Astrocyte (in vitro differentiated cells and primary cell): ENCODE measurements around the gene GALNT17. TPM values are rescaled to one million over a fixed set of nuclear protein-coding genes. Genes with fewer than 3 reads are reported as not detected.
"Not testable (repeated sequence)": the region's sequence is repeated elsewhere in the genome, so short reads cannot be mapped to it uniquely, and the experiment has no call there.

Source experiments
- DNase-seq: peaks from one replicate; pipeline ENCODE4 v3.0.0-alpha.2; 2010; ENCODE audit warnings: low read depth
- FAIRE-seq: peaks from 2 replicates; lab custom pipeline; 2011; peaks lifted over from hg19 to GRCh38; lab: Jason Lieb, UNC
- H2AFZ ChIP-seq: 2 replicates; pipeline ENCODE4 v1.6.0; 2012; ENCODE audit warnings: low read depth, low read length, inconsistent platforms
- H3K27ac ChIP-seq: 2 replicates; pipeline ENCODE4 v1.5.1; 2011; ENCODE audit warnings: low read depth, low read length, inconsistent platforms
- H3K27me3 ChIP-seq: 2 replicates; pipeline ENCODE4 v1.6.0; 2011; ENCODE audit warnings: low read length, inconsistent platforms; ENCODE audit not compliant: insufficient read depth
- H3K36me3 ChIP-seq: 2 replicates; pipeline ENCODE4 v1.5.1; 2011; ENCODE audit warnings: low read length, inconsistent platforms; ENCODE audit not compliant: insufficient read depth
- H3K4me1 ChIP-seq: 2 replicates; pipeline ENCODE4 v1.5.1; 2011; ENCODE audit warnings: low read length, inconsistent platforms; ENCODE audit not compliant: insufficient read depth
- H3K4me2 ChIP-seq: 2 replicates; pipeline ENCODE4 v1.6.0; 2012; ENCODE audit warnings: low read length, inconsistent platforms
- H3K4me3 ChIP-seq: 2 replicates; pipeline ENCODE4 v1.5.1; 2011; ENCODE audit warnings: low read depth, mild to moderate bottlenecking, low read length, inconsistent platforms; ENCODE audit not compliant: insufficient read depth
- H3K79me2 ChIP-seq: 2 replicates; pipeline ENCODE4 v1.6.0; 2012; ENCODE audit warnings: mild to moderate bottlenecking, low read length, inconsistent platforms; ENCODE audit not compliant: insufficient read depth
- H3K9ac ChIP-seq: 2 replicates; pipeline ENCODE4 v1.6.0; 2012; ENCODE audit warnings: mild to moderate bottlenecking, low read length, inconsistent platforms
- H3K9me3 ChIP-seq: 2 replicates; pipeline ENCODE4 v1.5.1; 2012; ENCODE audit warnings: low read depth, mild to moderate bottlenecking, low read length, inconsistent platforms; ENCODE audit not compliant: insufficient read depth
- H4K20me1 ChIP-seq: 2 replicates; pipeline ENCODE4 v1.6.0; 2012; ENCODE audit warnings: low read length, inconsistent platforms; ENCODE audit not compliant: insufficient read depth
- H3K27ac Mint-ChIP-seq: one replicate; pipeline ENCODE4 v1.8.0; 2021; ENCODE audit warnings: mild to moderate bottlenecking, mixed read lengths; ENCODE audit not compliant: unreplicated experiment
- H3K27me3 Mint-ChIP-seq: one replicate; pipeline ENCODE4 v1.8.0; 2021; ENCODE audit warnings: low read depth, mixed read lengths; ENCODE audit not compliant: unreplicated experiment
- H3K36me3 Mint-ChIP-seq: one replicate; pipeline ENCODE4 v1.8.0; 2021; ENCODE audit warnings: low read depth, mixed read lengths; ENCODE audit not compliant: unreplicated experiment
- H3K4me1 Mint-ChIP-seq: one replicate; pipeline ENCODE4 v1.8.0; 2021; ENCODE audit warnings: low read depth, mixed read lengths; ENCODE audit not compliant: unreplicated experiment
- H3K4me3 Mint-ChIP-seq: one replicate; pipeline ENCODE4 v1.8.0; 2021; ENCODE audit warnings: mild to moderate bottlenecking, moderate library complexity, mixed read lengths; ENCODE audit not compliant: unreplicated experiment
- H3K9me3 Mint-ChIP-seq: one replicate; pipeline ENCODE4 v1.8.0; 2021; ENCODE audit warnings: mild to moderate bottlenecking, mixed read lengths; ENCODE audit not compliant: unreplicated experiment
- EZH2 ChIP-seq: IDR thresholded peaks from 2 replicates; pipeline ENCODE4 v1.6.1; 2012; ENCODE audit warnings: mild to moderate bottlenecking, low read length, inconsistent platforms; ENCODE audit not compliant: insufficient read depth
- total RNA-seq: library from RNA; stranded (reverse); gene quantifications from 2 replicates; pipeline ENCODE4 v1.2.1, GENCODE V29; 2021
- TF ChIP-seq, protein P1 (sequence below): IDR thresholded peaks from 2 replicates; pipeline ENCODE4 v1.5.1; 2011; ENCODE audit warnings: low read depth, mild to moderate bottlenecking, inconsistent platforms, low read length, moderate library complexity; ENCODE audit not compliant: insufficient read depth

GALNT17 gene
- total RNA-seq, 1 donor from 2014 or later = 7.8 TPM

DNA sequence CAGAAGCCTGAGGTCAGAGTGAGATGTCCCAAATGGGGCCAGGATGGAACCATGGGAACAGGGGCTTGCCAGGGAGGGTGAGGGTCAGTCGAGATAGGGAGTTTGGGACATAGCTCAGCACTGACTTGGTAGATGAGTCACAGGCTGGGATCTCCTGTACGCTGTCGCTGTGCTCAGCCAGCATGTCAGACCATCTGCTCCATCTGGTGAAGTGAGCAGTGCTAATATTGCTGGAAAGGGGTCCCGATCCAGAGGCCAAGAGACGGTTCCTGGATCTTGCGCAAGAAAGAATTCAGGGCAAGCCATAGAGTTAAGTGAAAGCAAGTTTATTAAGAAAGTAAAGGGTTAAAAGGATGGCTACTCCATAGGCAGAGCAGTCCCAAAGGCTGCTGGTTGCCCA, 505.6 kb downstream of the GALNT17 start:
- Histone ChIP-seq H3K4me1 (peaks cover 27% of the 10 kb centered on the region), H3K36me3 (no peaks in the 10 kb centered on the region), H3K9ac (no peak overlapping the region), H3K9me3 (no peaks in the 10 kb centered on the region), H3K4me3 (no peak overlapping the region), H3K4me2 (peak overlapping the region; percentile 52), H2AFZ (peak overlapping the region; percentile 1), H3K27me3 (no peaks in the 10 kb centered on the region), H4K20me1 (no peaks in the 10 kb centered on the region), H3K27ac (peak overlapping the region; percentile 42), H3K79me2 (no peaks in the 10 kb centered on the region)
- Mint-ChIP-seq H3K27me3 (no peaks in the 10 kb centered on the region), H3K27ac (peak overlapping the region; percentile 91), H3K36me3 (no peaks in the 10 kb centered on the region), H3K4me3 (peak overlapping the region; percentile 3), H3K9me3 (peaks cover 4% of the 10 kb centered on the region), H3K4me1 (peaks cover 39% of the 10 kb centered on the region)
- peak; percentile 29 for FAIRE-seq
- TF ChIP-seq EZH2 = no peak
- TF ChIP-seq, protein P1, sequence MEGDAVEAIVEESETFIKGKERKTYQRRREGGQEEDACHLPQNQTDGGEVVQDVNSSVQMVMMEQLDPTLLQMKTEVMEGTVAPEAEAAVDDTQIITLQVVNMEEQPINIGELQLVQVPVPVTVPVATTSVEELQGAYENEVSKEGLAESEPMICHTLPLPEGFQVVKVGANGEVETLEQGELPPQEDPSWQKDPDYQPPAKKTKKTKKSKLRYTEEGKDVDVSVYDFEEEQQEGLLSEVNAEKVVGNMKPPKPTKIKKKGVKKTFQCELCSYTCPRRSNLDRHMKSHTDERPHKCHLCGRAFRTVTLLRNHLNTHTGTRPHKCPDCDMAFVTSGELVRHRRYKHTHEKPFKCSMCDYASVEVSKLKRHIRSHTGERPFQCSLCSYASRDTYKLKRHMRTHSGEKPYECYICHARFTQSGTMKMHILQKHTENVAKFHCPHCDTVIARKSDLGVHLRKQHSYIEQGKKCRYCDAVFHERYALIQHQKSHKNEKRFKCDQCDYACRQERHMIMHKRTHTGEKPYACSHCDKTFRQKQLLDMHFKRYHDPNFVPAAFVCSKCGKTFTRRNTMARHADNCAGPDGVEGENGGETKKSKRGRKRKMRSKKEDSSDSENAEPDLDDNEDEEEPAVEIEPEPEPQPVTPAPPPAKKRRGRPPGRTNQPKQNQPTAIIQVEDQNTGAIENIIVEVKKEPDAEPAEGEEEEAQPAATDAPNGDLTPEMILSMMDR = no peak
- peak; percentile 85 for DNase-seq

DNA sequence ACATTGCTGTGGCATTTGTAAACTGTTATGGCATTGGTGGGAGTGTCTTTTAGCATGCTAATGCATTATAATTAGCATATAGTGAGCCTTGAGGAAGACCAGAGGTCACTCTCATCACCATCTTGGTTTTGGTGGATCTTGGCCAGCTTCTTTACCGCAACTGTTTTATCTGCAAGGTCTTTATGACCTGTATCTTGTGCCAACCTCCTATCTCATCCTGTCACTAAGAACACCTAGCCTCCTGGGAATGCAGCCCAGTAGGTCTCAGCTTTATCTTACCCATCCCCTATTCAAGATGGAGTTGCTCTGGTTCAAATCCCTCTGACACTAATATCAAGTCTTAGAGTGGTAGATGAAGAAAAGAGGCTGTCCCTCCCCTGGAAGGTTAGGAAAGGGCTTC, 506.2 kb downstream of the GALNT17 start:
- TF ChIP-seq, protein P1 = no peak
- TF ChIP-seq EZH2 = no peak
- Histone ChIP-seq H3K4me1 (peaks cover 23% of the 10 kb centered on the region), H3K4me3 (no peak overlapping the region), H3K79me2 (no peaks in the 10 kb centered on the region), H3K9ac (no peak overlapping the region), H3K4me2 (peak overlapping the region; percentile 52), H3K36me3 (no peaks in the 10 kb centered on the region), H4K20me1 (no peaks in the 10 kb centered on the region), H3K9me3 (no peaks in the 10 kb centered on the region), H3K27ac (peak overlapping the region; percentile 42), H2AFZ (peak overlapping the region; percentile 1), H3K27me3 (no peaks in the 10 kb centered on the region)
- FAIRE-seq (no peak), DNase-seq (no peak)
- Mint-ChIP-seq H3K36me3 (no peaks in the 10 kb centered on the region), H3K27ac (peak overlapping the region; percentile 91), H3K9me3 (peaks cover 4% of the 10 kb centered on the region), H3K4me1 (peaks cover 33% of the 10 kb centered on the region), H3K4me3 (no peak overlapping the region), H3K27me3 (no peaks in the 10 kb centered on the region)

DNA sequence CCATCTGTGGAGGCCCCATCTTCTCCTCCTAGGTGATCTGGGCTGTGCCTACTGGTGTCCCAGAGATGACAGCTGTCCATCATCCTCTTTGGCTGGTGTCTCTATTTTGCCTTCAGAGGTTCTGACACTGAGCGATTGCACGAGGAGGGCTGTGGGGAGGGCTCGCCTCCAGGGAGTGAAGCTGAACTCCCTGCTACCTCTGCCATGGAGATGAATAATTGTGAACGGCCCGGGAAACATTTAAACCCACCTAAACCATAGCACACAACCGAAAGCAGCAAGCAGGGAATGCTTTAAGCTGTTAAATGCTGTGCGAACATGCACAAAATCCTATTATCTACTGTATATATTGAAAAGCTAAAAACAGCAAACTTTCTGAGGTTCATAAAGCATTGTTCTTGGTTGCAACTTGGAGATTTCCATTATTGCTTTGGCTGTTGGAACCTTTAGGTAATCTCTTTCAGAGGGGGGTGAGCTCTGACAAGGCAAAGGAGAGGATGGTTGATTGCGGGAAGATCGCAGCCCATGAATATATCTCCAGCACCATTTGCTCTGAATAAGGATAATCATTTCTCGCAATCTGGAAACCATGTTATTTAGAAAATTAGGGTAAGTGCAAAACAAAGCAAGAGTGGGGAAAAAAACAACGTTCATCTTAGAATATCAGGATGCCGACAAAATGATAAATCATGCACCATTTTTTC, 507.6 kb downstream of the GALNT17 start:
- no peak for FAIRE-seq
- H3K4me3 Mint-ChIP-seq = no peak overlapping the region

DNA sequence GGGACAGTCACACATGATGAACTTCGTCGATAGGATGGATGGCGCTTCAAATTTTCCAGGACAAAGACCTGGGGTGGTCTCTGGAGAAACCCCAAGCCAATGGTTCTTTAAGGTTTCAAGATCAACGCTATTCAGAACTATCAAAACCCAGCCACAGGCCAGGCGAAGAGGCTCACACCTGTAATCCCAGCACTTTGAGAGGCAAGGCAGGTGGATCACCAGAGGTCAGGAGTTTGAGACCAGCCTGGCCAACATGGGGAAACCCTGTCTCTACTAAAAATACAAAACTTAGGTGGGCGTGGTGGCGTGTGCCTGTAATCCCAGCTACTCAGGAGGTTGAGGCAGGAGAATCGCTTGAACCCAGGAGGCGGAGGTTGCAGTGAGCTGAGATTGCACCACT, 511.1 kb downstream of the GALNT17 start:
- not testable (repeated sequence) for H4K20me1 ChIP-seq, H3K4me3 Mint-ChIP-seq, DNase-seq, H3K27ac Mint-ChIP-seq, H3K36me3 Mint-ChIP-seq, H3K9me3 ChIP-seq, H2AFZ ChIP-seq, H3K4me3 ChIP-seq, H3K27me3 Mint-ChIP-seq, H3K4me1 Mint-ChIP-seq, H3K27me3 ChIP-seq, H3K36me3 ChIP-seq, H3K79me2 ChIP-seq, H3K9me3 Mint-ChIP-seq, H3K4me1 ChIP-seq, H3K4me2 ChIP-seq, FAIRE-seq, H3K9ac ChIP-seq, H3K27ac ChIP-seq

More for the DNA sequence above, 507.6 kb downstream of the GALNT17 start:
- H3K9me3 ChIP-seq = no peaks in the 10 kb centered on the region
- H3K4me2 ChIP-seq = no peak overlapping the region
- H3K9ac ChIP-seq = no peak overlapping the region
- Mint-ChIP-seq H3K36me3 (no peaks in the 10 kb centered on the region), H3K27ac (no peak overlapping the region), H3K27me3 (no peaks in the 10 kb centered on the region), H3K4me1 (peaks cover 21% of the 10 kb centered on the region), H3K9me3 (peaks cover 4% of the 10 kb centered on the region)
- no peaks in the 10 kb centered on the region for H4K20me1 ChIP-seq
- H3K36me3 ChIP-seq = no peaks in the 10 kb centered on the region
- H3K27me3 ChIP-seq = no peaks in the 10 kb centered on the region
- H3K27ac ChIP-seq = no peak overlapping the region
- no peak overlapping the region for H2AFZ ChIP-seq
- peaks cover 16% of the 10 kb centered on the region for H3K4me1 ChIP-seq
- TF ChIP-seq EZH2 = no peak
- TF ChIP-seq, protein P1 = no peak
- no peak overlapping the region for H3K4me3 ChIP-seq
- H3K79me2 ChIP-seq = no peaks in the 10 kb centered on the region
- DNase-seq = no peak
